ENCODE measurements around the gene EHMT1.
"Not testable (repeated sequence)": the region's sequence is repeated elsewhere in the genome, so short reads cannot be mapped to it uniquely, and the experiment has no call there.

EHMT1 gene

GRCh38 chr9:137878146-137878941 lies 259.5 kb downstream of the EHMT1 start:
- no peaks in the 10 kb centered on the region for H3K9me3 ChIP-seq (ENCODE audit: control insufficient read depth in 1 of 2, low read length in 2 of 2)
- no peak overlapping the region for H3K27ac ChIP-seq (ENCODE audit: low read length)
- H3K36me3 ChIP-seq (ENCODE audit: control insufficient read depth in 1 of 2, insufficient read depth in 2 of 2, low read length in 2 of 2) = no peaks in the 10 kb centered on the region
- peaks cover 0 to 9% of the 10 kb centered on the region in 2 donors for H3K4me1 ChIP-seq (ENCODE audit: control insufficient read depth in 1 of 2, insufficient read depth in 2 of 2, low read length in 2 of 2)
- H3K4me3 ChIP-seq (ENCODE audit: low read depth in 1 of 2, low read length in 2 of 2) = peak overlapping the region in 1 of 2 donors; percentile 71
- H3K27me3 ChIP-seq (ENCODE audit: low read depth, low read length) = peaks cover 6% of the 10 kb centered on the region

GRCh38 chr9:137879052-137879451 lies 260.2 kb downstream of the EHMT1 start:
- peaks cover 0 to 9% of the 10 kb centered on the region in 2 donors for H3K4me1 ChIP-seq (ENCODE audit: control insufficient read depth in 1 of 2, insufficient read depth in 2 of 2, low read length in 2 of 2)
- no peaks in the 10 kb centered on the region for H3K9me3 ChIP-seq (ENCODE audit: control insufficient read depth in 1 of 2, low read length in 2 of 2)
- H3K4me3 ChIP-seq (ENCODE audit: low read depth in 1 of 2, low read length in 2 of 2) = peak overlapping the region in 1 of 2 donors; percentile 71
- H3K27ac ChIP-seq (ENCODE audit: low read length) = no peak overlapping the region
- H3K27me3 ChIP-seq (ENCODE audit: low read depth, low read length) = peaks cover 6% of the 10 kb centered on the region
- no peaks in the 10 kb centered on the region for H3K36me3 ChIP-seq (ENCODE audit: control insufficient read depth in 1 of 2, insufficient read depth in 2 of 2, low read length in 2 of 2)

- Histone ChIP-seq H3K27me3 (ENCODE audit: low read depth, low read length) (peaks cover 6% of the 10 kb centered on the region), H3K4me3 (ENCODE audit: low read depth in 1 of 2, low read length in 2 of 2) (no peak overlapping the region), H3K36me3 (ENCODE audit: control insufficient read depth in 1 of 2, insufficient read depth in 2 of 2, low read length in 2 of 2) (no peaks in the 10 kb centered on the region), H3K9me3 (ENCODE audit: control insufficient read depth in 1 of 2, low read length in 2 of 2) (no peaks in the 10 kb centered on the region), H3K4me1 (ENCODE audit: control insufficient read depth in 1 of 2, insufficient read depth in 2 of 2, low read length in 2 of 2) (peaks cover 0 to 9% of the 10 kb centered on the region in 2 donors), H3K27ac (ENCODE audit: low read length) (no peak overlapping the region)
Measured at GRCh38 chr9:137879566-137880150, 260.9 kb downstream of the EHMT1 start.

- H3K27me3 ChIP-seq (ENCODE audit: low read depth, low read length) = peaks cover 6% of the 10 kb centered on the region
Measured at GRCh38 chr9:137880160-137880975, 261.6 kb downstream of the EHMT1 start.

GRCh38 chr9:137880976-137881530 lies 262.2 kb downstream of the EHMT1 start:
- H3K4me1 ChIP-seq (ENCODE audit: control insufficient read depth in 1 of 2, insufficient read depth in 2 of 2, low read length in 2 of 2) = peaks cover 0 to 9% of the 10 kb centered on the region in 2 donors
- no peak overlapping the region for H3K27ac ChIP-seq (ENCODE audit: low read length)
- peaks cover 6% of the 10 kb centered on the region for H3K27me3 ChIP-seq (ENCODE audit: low read depth, low read length)
- H3K36me3 ChIP-seq (ENCODE audit: control insufficient read depth in 1 of 2, insufficient read depth in 2 of 2, low read length in 2 of 2) = no peaks in the 10 kb centered on the region
- H3K4me3 ChIP-seq (ENCODE audit: low read depth in 1 of 2, low read length in 2 of 2) = no peak overlapping the region
- H3K9me3 ChIP-seq (ENCODE audit: control insufficient read depth in 1 of 2, low read length in 2 of 2) = no peaks in the 10 kb centered on the region

More at GRCh38 chr9:137880160-137880975, 261.6 kb downstream of the EHMT1 start:
- Histone ChIP-seq H3K27ac (ENCODE audit: low read length) (no peak overlapping the region), H3K4me3 (ENCODE audit: low read depth in 1 of 2, low read length in 2 of 2) (no peak overlapping the region), H3K4me1 (ENCODE audit: control insufficient read depth in 1 of 2, insufficient read depth in 2 of 2, low read length in 2 of 2) (peaks cover 0 to 9% of the 10 kb centered on the region in 2 donors), H3K9me3 (ENCODE audit: control insufficient read depth in 1 of 2, low read length in 2 of 2) (no peaks in the 10 kb centered on the region), H3K36me3 (ENCODE audit: control insufficient read depth in 1 of 2, insufficient read depth in 2 of 2, low read length in 2 of 2) (no peaks in the 10 kb centered on the region)

- Histone ChIP-seq H3K27me3 (ENCODE audit: low read depth, low read length) (peaks cover 3% of the 10 kb centered on the region), H3K27ac (ENCODE audit: low read length) (no peak overlapping the region), H3K9me3 (ENCODE audit: control insufficient read depth in 1 of 2, low read length in 2 of 2) (no peaks in the 10 kb centered on the region), H3K36me3 (ENCODE audit: control insufficient read depth in 1 of 2, insufficient read depth in 2 of 2, low read length in 2 of 2) (no peaks in the 10 kb centered on the region), H3K4me3 (ENCODE audit: low read depth in 1 of 2, low read length in 2 of 2) (no peak overlapping the region), H3K4me1 (ENCODE audit: control insufficient read depth in 1 of 2, insufficient read depth in 2 of 2, low read length in 2 of 2) (peaks cover 0 to 9% of the 10 kb centered on the region in 2 donors)
Measured at GRCh38 chr9:137881591-137882505, 263.0 kb downstream of the EHMT1 start.

- Histone ChIP-seq H3K4me3 (ENCODE audit: low read depth in 1 of 2, low read length in 2 of 2) (no peak overlapping the region), H3K9me3 (ENCODE audit: control insufficient read depth in 1 of 2, low read length in 2 of 2) (no peaks in the 10 kb centered on the region), H3K27ac (ENCODE audit: low read length) (no peak overlapping the region), H3K36me3 (ENCODE audit: control insufficient read depth in 1 of 2, insufficient read depth in 2 of 2, low read length in 2 of 2) (no peaks in the 10 kb centered on the region), H3K27me3 (ENCODE audit: low read depth, low read length) (no peaks in the 10 kb centered on the region), H3K4me1 (ENCODE audit: control insufficient read depth in 1 of 2, insufficient read depth in 2 of 2, low read length in 2 of 2) (peaks cover 0 to 9% of the 10 kb centered on the region in 2 donors)
Measured at GRCh38 chr9:137882506-137882821, 263.7 kb downstream of the EHMT1 start.

- H3K27ac ChIP-seq (ENCODE audit: low read length); H3K27me3 ChIP-seq (ENCODE audit: low read depth, low read length); H3K36me3 ChIP-seq (ENCODE audit: control insufficient read depth in 1 of 2, insufficient read depth in 2 of 2, low read length in 2 of 2); H3K4me3 ChIP-seq (ENCODE audit: low read depth in 1 of 2, low read length in 2 of 2); H3K4me1 ChIP-seq (ENCODE audit: control insufficient read depth in 1 of 2, insufficient read depth in 2 of 2, low read length in 2 of 2); H3K9me3 ChIP-seq (ENCODE audit: control insufficient read depth in 1 of 2, low read length in 2 of 2): not testable (repeated sequence)
Measured at GRCh38 chr9:137883977-137884376, 265.2 kb downstream of the EHMT1 start.

GRCh38 chr9:137884547-137884946 lies 265.7 kb downstream of the EHMT1 start:
- not testable (repeated sequence) for H3K36me3 ChIP-seq (ENCODE audit: control insufficient read depth in 1 of 2, insufficient read depth in 2 of 2, low read length in 2 of 2); H3K4me3 ChIP-seq (ENCODE audit: low read depth in 1 of 2, low read length in 2 of 2); H3K9me3 ChIP-seq (ENCODE audit: control insufficient read depth in 1 of 2, low read length in 2 of 2); H3K27me3 ChIP-seq (ENCODE audit: low read depth, low read length); H3K27ac ChIP-seq (ENCODE audit: low read length); H3K4me1 ChIP-seq (ENCODE audit: control insufficient read depth in 1 of 2, insufficient read depth in 2 of 2, low read length in 2 of 2)

- not testable (repeated sequence) for H3K36me3 ChIP-seq (ENCODE audit: control insufficient read depth in 1 of 2, insufficient read depth in 2 of 2, low read length in 2 of 2); H3K4me1 ChIP-seq (ENCODE audit: control insufficient read depth in 1 of 2, insufficient read depth in 2 of 2, low read length in 2 of 2); H3K9me3 ChIP-seq (ENCODE audit: control insufficient read depth in 1 of 2, low read length in 2 of 2); H3K4me3 ChIP-seq (ENCODE audit: low read depth in 1 of 2, low read length in 2 of 2); H3K27me3 ChIP-seq (ENCODE audit: low read depth, low read length); H3K27ac ChIP-seq (ENCODE audit: low read length)
Measured at GRCh38 chr9:137885121-137885520, 266.3 kb downstream of the EHMT1 start.

Measured in muscle layer of duodenum (tissue), 2 donors.